MV-4-11 (cell line): ENCODE results near the gene LMO4.

Experiments
- DNase-seq: peaks from one replicate; lab custom pipeline; 2025; lab: John Stamatoyannopoulos, UW

LMO4 gene

GRCh38 chr1:87328272-87329050 is at the start of gene LMO4:
LMO4 (plus strand) TSS chr1:87328880; CDS start chr1:87332016, 3,136 bp downstream.
- DNase-seq = peak; percentile 94

GRCh38 chr1:87279536-87279875 is 49.2 kb upstream of the LMO4 start:
- no peak for DNase-seq

GRCh38 chr1:87279966-87280535 is 48.6 kb upstream of the LMO4 start:
- peak; percentile 49 for DNase-seq

- no peak for DNase-seq
Measured at GRCh38 chr1:87284456-87285240, 44.0 kb upstream of the LMO4 start.

GRCh38 chr1:87291107-87291506 is 37.6 kb upstream of the LMO4 start:
- no peak for DNase-seq

- peak; percentile 45 for DNase-seq
Measured at GRCh38 chr1:87292684-87293493, 35.8 kb upstream of the LMO4 start.

- no peak for DNase-seq
Measured at GRCh38 chr1:87294633-87295032, 34.0 kb upstream of the LMO4 start.

- no peak for DNase-seq
Measured at GRCh38 chr1:87295445-87296110, 33.1 kb upstream of the LMO4 start.

GRCh38 chr1:87296206-87296605 is 32.5 kb upstream of the LMO4 start:
- peak; percentile 67 for DNase-seq

- peak; percentile 23 for DNase-seq
Measured at GRCh38 chr1:87299661-87300060, 29.0 kb upstream of the LMO4 start.

- DNase-seq = no peak
Measured at GRCh38 chr1:87300628-87301027, 28.1 kb upstream of the LMO4 start.

GRCh38 chr1:87305151-87305550 is 23.5 kb upstream of the LMO4 start:
- peak; percentile 84 for DNase-seq

- no peak for DNase-seq
Measured at GRCh38 chr1:87305762-87306161, 22.9 kb upstream of the LMO4 start.

- DNase-seq = no peak
Measured at GRCh38 chr1:87307306-87307705, 21.4 kb upstream of the LMO4 start.

GRCh38 chr1:87307931-87308330 is 20.7 kb upstream of the LMO4 start:
- no peak for DNase-seq

GRCh38 chr1:87314091-87314490 is 14.6 kb upstream of the LMO4 start:
- peak; percentile 67 for DNase-seq

GRCh38 chr1:87318056-87318650 is 10.5 kb upstream of the LMO4 start:
- DNase-seq = peak; percentile 72

GRCh38 chr1:87318806-87319205 is 9.9 kb upstream of the LMO4 start:
- no peak for DNase-seq

GRCh38 chr1:87325982-87326738 is 2.5 kb upstream of the LMO4 start:
- no peak for DNase-seq
